Measurements from ENCODE around the gene NPIPB5. TPM values are rescaled to one million over a fixed set of nuclear protein-coding genes. Genes with fewer than 3 reads are reported as not detected.
"Not testable (repeated sequence)": the region's sequence is repeated elsewhere in the genome, so short reads cannot be mapped to it uniquely, and the experiment has no call there.

The NPIPB5 gene
- total RNA-seq, 1 donor = 169 TPM

DNA sequence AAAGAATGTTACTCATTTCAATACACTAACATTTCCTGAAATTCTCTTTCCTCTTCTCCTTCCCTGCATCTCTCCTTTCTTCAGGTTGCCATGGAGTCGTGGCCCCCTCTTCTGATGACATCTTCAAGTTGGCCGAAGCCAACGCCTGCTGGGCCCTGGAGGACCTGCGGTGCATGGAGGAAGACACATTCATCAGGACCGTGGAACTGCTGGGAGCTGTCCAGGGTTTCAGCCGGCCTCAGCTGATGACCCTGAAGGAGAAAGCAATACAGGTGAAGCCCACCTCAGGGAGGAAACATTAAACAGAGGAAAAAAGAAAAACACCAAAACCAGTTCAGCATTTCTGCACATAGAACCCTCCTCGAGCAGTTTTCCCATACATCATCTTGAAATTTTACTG is 46.1 kb downstream of the NPIPB5 start:
- H3K4me3 ChIP-seq (ENCODE audit: insufficient read depth, low read length); H3K4me1 ChIP-seq (ENCODE audit: insufficient read depth, low read length); H2AFZ ChIP-seq (ENCODE audit: low read length); DNase-seq (ENCODE audit: insufficient read length, low spot score, missing footprints); H3K27ac ChIP-seq (ENCODE audit: low read depth, low read length); H3K79me2 ChIP-seq (ENCODE audit: insufficient read depth, low read length); H3K36me3 ChIP-seq (ENCODE audit: insufficient read depth, low read length); H3K9me3 ChIP-seq (ENCODE audit: low read depth, low read length); H3K27me3 ChIP-seq (ENCODE audit: insufficient read depth, low read length); H3K4me2 ChIP-seq (ENCODE audit: insufficient read depth, low read length); H4K20me1 ChIP-seq (ENCODE audit: insufficient read depth, low read length): not testable (repeated sequence)

Small RNA genes lying within 50 kb of the gene (small RNA-seq; reads per million reads assigned to genes)
- gene AC106788.1 = not detected

Other genes starting within 250 kb of the NPIPB5 start
- gene POLR3E, start 213.5 kb upstream of the NPIPB5 start, total RNA-seq = 19.2 and 19.4 TPM in 2 replicates
- 49.5 and 52.5 TPM in 2 replicates for gene CDR2, start 136.3 kb upstream of the NPIPB5 start, total RNA-seq

Data from osteoblast (primary cell).